Calu3 (cell line): Measurements from ENCODE around the gene ABCA5. TPM values are rescaled to one million over a fixed set of nuclear protein-coding genes. Genes with fewer than 3 reads are reported as not detected.
"Not testable (repeated sequence)": the region's sequence is repeated elsewhere in the genome, so short reads cannot be mapped to it uniquely, and the experiment has no call there.

ENCODE experiments used
- BruUV-seq: library from RNA; stranded (reverse); fragments of 400-500 nt; replicated peaks from 2 replicates; lab custom pipeline; 2021; lab: Mats Ljungman, UMichigan
- CTCF ChIA-PET: fragments of 300-600 bp; sonication (Branson Sonifier 250); formaldehyde crosslinking; loops from one replicate; lab custom pipeline; 2022; ENCODE audit warnings: antibody characterized with exemption; lab: Charles Lee
- DNase-seq: peaks from one replicate; pipeline ENCODE4 v3.0.0; 2022
- H3K27ac Mint-ChIP-seq: one replicate; pipeline ENCODE4 v1.8.0; 2022; ENCODE audit warnings: mixed read lengths; ENCODE audit not compliant: unreplicated experiment
- H3K27me3 Mint-ChIP-seq: one replicate; pipeline ENCODE4 v1.8.0; 2022; ENCODE audit warnings: mixed read lengths; ENCODE audit not compliant: unreplicated experiment
- H3K36me3 Mint-ChIP-seq: one replicate; pipeline ENCODE4 v1.8.0; 2022; ENCODE audit warnings: mild to moderate bottlenecking, moderate library complexity, mixed read lengths; ENCODE audit not compliant: insufficient read depth, unreplicated experiment
- H3K4me1 Mint-ChIP-seq: one replicate; pipeline ENCODE4 v1.8.0; 2022; ENCODE audit warnings: mild to moderate bottlenecking, low read depth, mixed read lengths; ENCODE audit not compliant: unreplicated experiment
- H3K4me3 Mint-ChIP-seq: one replicate; pipeline ENCODE4 v1.8.0; 2022; ENCODE audit warnings: mild to moderate bottlenecking, low read depth, moderate library complexity, mixed read lengths; ENCODE audit not compliant: unreplicated experiment
- H3K9me3 Mint-ChIP-seq: one replicate; pipeline ENCODE4 v1.8.0; 2022; ENCODE audit warnings: low read depth, mixed read lengths; ENCODE audit not compliant: unreplicated experiment
- CTCF ChIP-seq: fragments of 200-600 bp; IDR thresholded peaks from one replicate; pipeline ENCODE4 v1.8.0; 2022; ENCODE audit warnings: antibody characterized with exemption; ENCODE audit not compliant: unreplicated experiment
- intact Hi-C: fragments of 100-400 bp; cut with micrococcal nuclease; formaldehyde crosslinking; loops from one replicate; pipeline ENCODE4 v1.10.0; 2022; ENCODE audit not compliant: unreplicated experiment
- total RNA-seq: library from RNA; stranded (reverse); gene quantifications from 2 replicates; pipeline ENCODE4 v1.2.3, GENCODE V29; 2022

The ABCA5 gene
- total RNA-seq, 1 experiment from 2014 or later = 8.9 TPM

GRCh38 chr17:69286257-69286656 lies 40.7 kb downstream of the ABCA5 start:
- no peaks in the 10 kb centered on the region for H3K36me3 Mint-ChIP-seq
- CTCF ChIA-PET = no interaction called here
- no peaks in the 10 kb centered on the region for H3K4me1 Mint-ChIP-seq
- BruUV-seq = no TSS peak
- H3K27me3 Mint-ChIP-seq = no peaks in the 10 kb centered on the region
- H3K27ac Mint-ChIP-seq = no peak overlapping the region
- no peak for DNase-seq
- TF ChIP-seq CTCF = no peak
- intact Hi-C loops = no loop called here
- H3K4me3 Mint-ChIP-seq = no peak overlapping the region
- H3K9me3 Mint-ChIP-seq = no peaks in the 10 kb centered on the region

DNA sequence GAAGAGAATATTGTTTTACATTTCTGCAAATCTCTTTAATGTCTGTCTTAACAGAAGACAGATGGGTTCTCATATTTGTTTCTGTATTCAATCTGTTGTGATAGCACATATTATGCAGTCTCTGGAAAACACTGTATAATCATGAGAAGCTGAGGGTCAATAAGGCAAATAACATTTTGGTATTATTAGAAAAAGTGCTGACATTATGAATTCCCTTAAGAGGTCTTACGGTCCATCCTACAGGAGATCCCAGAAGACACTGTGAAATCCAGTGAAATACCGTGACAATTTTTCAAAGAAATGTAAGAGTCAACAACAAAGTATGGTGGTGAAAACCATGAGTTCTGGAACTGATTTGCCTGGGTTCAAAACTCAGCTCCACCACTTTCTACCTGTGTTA lies 42.3 kb downstream of the ABCA5 start:
- H3K9me3 Mint-ChIP-seq = no peaks in the 10 kb centered on the region
- no peaks in the 10 kb centered on the region for H3K27me3 Mint-ChIP-seq
- BruUV-seq = no TSS peak
- H3K4me3 Mint-ChIP-seq = no peak overlapping the region
- no peak overlapping the region for H3K27ac Mint-ChIP-seq
- intact Hi-C loops = no loop called here
- no peak for DNase-seq
- no peaks in the 10 kb centered on the region for H3K36me3 Mint-ChIP-seq
- CTCF ChIA-PET = interaction anchor here (0.6 kb wide), 1 partner anchor 196 kb away, joined by 4 read pairs; no protein-coding TSS in a partner anchor
- H3K4me1 Mint-ChIP-seq = no peaks in the 10 kb centered on the region
- no peak for TF ChIP-seq CTCF

GRCh38 chr17:69282002-69282401 lies 44.9 kb downstream of the ABCA5 start:
- no peaks in the 10 kb centered on the region for H3K9me3 Mint-ChIP-seq
- H3K4me3 Mint-ChIP-seq = no peak overlapping the region
- H3K4me1 Mint-ChIP-seq = no peaks in the 10 kb centered on the region

DNA sequence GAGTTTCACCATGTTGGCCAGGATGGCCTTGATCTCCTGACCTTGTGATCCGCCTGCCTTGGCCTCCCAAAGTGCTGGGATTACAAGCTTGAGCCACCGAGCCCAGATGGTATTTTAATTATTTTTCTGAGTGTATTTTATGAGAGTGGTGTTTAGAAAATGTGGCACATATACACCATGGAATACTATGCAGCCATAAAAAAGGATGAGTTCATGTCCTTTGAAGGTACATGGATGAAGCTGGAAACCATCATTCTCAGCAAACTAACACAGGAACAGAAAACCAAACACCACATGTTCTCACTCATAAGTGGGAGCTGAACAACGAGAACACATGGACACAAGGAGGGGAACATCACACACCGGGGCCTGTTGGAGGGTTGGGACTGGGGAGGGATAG lies 50.7 kb downstream of the ABCA5 start:
- H3K36me3 Mint-ChIP-seq, H3K27ac Mint-ChIP-seq, intact Hi-C loops, H3K27me3 Mint-ChIP-seq, CTCF ChIA-PET, DNase-seq, H3K4me3 Mint-ChIP-seq, BruUV-seq, H3K9me3 Mint-ChIP-seq, H3K4me1 Mint-ChIP-seq: not testable (repeated sequence)

More at GRCh38 chr17:69282002-69282401, 44.9 kb downstream of the ABCA5 start:
- no TSS peak for BruUV-seq
- Mint-ChIP-seq H3K27me3 (no peaks in the 10 kb centered on the region), H3K36me3 (no peaks in the 10 kb centered on the region), H3K27ac (no peak overlapping the region)
- intact Hi-C loops = no loop called here
- TF ChIP-seq CTCF = no peak
- no peak for DNase-seq
- CTCF ChIA-PET = no interaction called here

DNA sequence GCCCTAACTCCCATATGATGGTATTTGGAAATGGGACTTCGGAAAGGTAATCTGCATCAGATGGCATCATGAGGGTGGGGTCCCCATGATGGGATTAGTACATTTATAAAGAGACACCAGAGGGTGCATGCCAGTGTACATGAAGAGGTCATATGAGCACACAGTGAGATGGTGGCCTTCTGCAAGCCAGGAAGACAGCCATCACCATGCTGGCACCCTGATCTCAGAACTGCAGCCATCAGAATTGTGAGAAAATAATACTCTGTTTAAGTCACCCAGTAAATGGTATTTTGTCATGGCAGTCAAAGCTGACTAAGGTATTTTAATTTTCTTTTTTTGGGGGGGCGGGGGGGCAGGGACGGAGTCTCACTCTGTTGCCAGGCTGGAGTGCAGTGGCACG lies 51.2 kb downstream of the ABCA5 start:
- H3K27ac Mint-ChIP-seq = no peak overlapping the region
- BruUV-seq = no TSS peak
- H3K27me3 Mint-ChIP-seq = no peaks in the 10 kb centered on the region
- no peaks in the 10 kb centered on the region for H3K9me3 Mint-ChIP-seq
- no peak overlapping the region for H3K4me3 Mint-ChIP-seq
- H3K4me1 Mint-ChIP-seq = no peaks in the 10 kb centered on the region
- no peak for TF ChIP-seq CTCF
- CTCF ChIA-PET = no interaction called here
- DNase-seq = no peak
- no peaks in the 10 kb centered on the region for H3K36me3 Mint-ChIP-seq
- intact Hi-C loops = no loop called here
